ENCODE data around the gene TRIM67.

TRIM67 gene

GRCh38 chr1:231185391-231185790 lies 23.5 kb downstream of the TRIM67 start:
- no peak for DNase-seq

GRCh38 chr1:231186356-231187115 lies 24.7 kb downstream of the TRIM67 start:
- no peak for DNase-seq

- no peak for DNase-seq
Measured at GRCh38 chr1:231187571-231187970, 25.7 kb downstream of the TRIM67 start.

- DNase-seq = peak; percentile 65
Measured at GRCh38 chr1:231188072-231188471, 26.2 kb downstream of the TRIM67 start.

- no peak for DNase-seq
Measured at GRCh38 chr1:231188768-231189167, 26.9 kb downstream of the TRIM67 start.

GRCh38 chr1:231189683-231190270 lies 27.9 kb downstream of the TRIM67 start:
- DNase-seq = no peak

GRCh38 chr1:231190456-231190855 lies 28.6 kb downstream of the TRIM67 start:
- DNase-seq = no peak

GRCh38 chr1:231192620-231193163 lies 30.8 kb downstream of the TRIM67 start:
- DNase-seq = no peak

- DNase-seq = no peak
Measured at GRCh38 chr1:231193710-231194340, 32.0 kb downstream of the TRIM67 start.

GRCh38 chr1:231194476-231194842 lies 32.6 kb downstream of the TRIM67 start:
- DNase-seq = no peak

GRCh38 chr1:231194843-231195516 lies 33.1 kb downstream of the TRIM67 start:
- no peak for DNase-seq

GRCh38 chr1:231196307-231196706 lies 34.4 kb downstream of the TRIM67 start:
- no peak for DNase-seq

- no peak for DNase-seq
Measured at GRCh38 chr1:231196728-231197127, 34.9 kb downstream of the TRIM67 start.

GRCh38 chr1:231199868-231200267 lies 38.0 kb downstream of the TRIM67 start:
- DNase-seq = no peak

- no peak for DNase-seq
Measured at GRCh38 chr1:231200388-231201031, 38.7 kb downstream of the TRIM67 start.

GRCh38 chr1:231201375-231201978 lies 39.6 kb downstream of the TRIM67 start:
- DNase-seq = no peak

GRCh38 chr1:231201979-231202633 lies 40.2 kb downstream of the TRIM67 start:
- DNase-seq = no peak

- no peak for DNase-seq
Measured at GRCh38 chr1:231203259-231204057, 41.6 kb downstream of the TRIM67 start.

GRCh38 chr1:231206856-231207255 lies 45.0 kb downstream of the TRIM67 start:
- DNase-seq = no peak

- no peak for DNase-seq
Measured at GRCh38 chr1:231207437-231207836, 45.6 kb downstream of the TRIM67 start.

- DNase-seq = no peak
Measured at GRCh38 chr1:231208980-231209379, 47.1 kb downstream of the TRIM67 start.
